NCI-H2171 (cell line): ENCODE measurements around the gene HAUS7.

Experiments used
- DNase-seq: peaks from one replicate; lab custom pipeline; 2025; lab: John Stamatoyannopoulos, UW

HAUS7 gene

GRCh38 chrX:153476666-153477363, 6.4 kb upstream of the HAUS7 start:
- DNase-seq, result peak; percentile 56

DNA sequence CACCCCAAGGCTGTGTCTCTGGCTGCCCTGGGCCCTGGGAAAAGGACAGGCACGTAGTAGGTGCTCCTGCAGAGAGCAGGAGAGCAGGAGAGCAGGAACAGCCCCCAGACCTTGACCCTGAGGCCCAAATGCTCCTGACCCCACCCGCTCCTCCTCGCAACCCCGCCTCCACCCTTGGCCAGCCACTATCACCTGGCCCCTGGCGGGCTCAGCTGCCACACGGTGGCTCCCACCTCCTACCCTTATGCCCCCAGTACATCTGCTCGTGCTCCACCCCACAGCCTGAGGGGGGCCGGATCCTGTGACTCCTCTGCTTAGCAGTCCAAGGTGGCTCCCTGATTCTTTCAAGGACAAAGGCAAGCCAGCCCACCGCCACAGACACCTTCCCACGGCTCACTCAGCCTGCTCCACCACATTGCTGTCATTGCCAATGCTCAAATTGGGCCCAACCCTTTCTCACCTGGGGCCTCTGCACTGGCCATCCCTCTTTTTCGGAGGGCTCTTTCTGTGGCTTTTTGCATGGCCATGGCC, 5.4 kb upstream of the HAUS7 start:
- no peak for DNase-seq

- DNase-seq, result no peak
These were observed 4.9 kb upstream of the HAUS7 start for GRCh38 chrX:153475271-153475670.

GRCh38 chrX:153474718-153475117, 4.3 kb upstream of the HAUS7 start:
- no peak for DNase-seq

- no peak for DNase-seq
These were observed 3.9 kb upstream of the HAUS7 start for GRCh38 chrX:153474266-153474665.

GRCh38 chrX:153473126-153473525, 2.8 kb upstream of the HAUS7 start:
- no peak for DNase-seq

- DNase-seq, result no peak
These were observed 1.4 kb upstream of the HAUS7 start for GRCh38 chrX:153471663-153472280.

DNA sequence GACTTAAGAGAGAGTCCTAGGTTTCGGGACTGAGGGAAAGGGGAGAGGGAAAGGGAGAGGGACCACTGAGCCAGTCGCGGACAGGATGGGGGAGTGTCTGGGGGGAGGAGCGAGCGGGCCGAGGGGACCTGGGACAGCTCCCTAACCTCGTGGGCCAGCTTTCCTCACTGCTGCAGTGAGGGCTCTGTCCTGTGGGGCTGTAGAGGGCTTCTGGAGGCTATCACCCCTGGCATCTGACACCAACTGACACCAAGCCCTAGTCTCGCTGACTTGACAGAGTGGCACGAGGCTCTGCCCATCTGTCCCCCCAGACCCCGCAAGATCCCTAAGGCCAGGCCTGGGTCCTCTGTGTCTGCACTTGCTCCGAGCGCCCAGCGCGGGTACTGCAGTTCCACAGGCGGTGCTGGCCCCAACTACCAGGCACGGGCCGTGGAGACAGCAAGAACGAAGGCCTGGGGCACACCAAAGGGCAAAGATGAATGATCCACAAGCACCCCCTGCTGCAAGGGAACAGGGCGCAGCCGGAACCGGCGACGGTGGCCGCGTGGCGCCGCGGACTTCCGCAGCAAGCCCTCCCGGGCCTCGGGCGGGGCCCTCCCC, 465 bp downstream of the HAUS7 start:
- no peak for DNase-seq

- DNase-seq, result no peak
These were observed 2.3 kb downstream of the HAUS7 start for GRCh38 chrX:153468008-153468580.

- DNase-seq, result no peak
These were observed 4.5 kb downstream of the HAUS7 start for GRCh38 chrX:153465691-153466380.

DNA sequence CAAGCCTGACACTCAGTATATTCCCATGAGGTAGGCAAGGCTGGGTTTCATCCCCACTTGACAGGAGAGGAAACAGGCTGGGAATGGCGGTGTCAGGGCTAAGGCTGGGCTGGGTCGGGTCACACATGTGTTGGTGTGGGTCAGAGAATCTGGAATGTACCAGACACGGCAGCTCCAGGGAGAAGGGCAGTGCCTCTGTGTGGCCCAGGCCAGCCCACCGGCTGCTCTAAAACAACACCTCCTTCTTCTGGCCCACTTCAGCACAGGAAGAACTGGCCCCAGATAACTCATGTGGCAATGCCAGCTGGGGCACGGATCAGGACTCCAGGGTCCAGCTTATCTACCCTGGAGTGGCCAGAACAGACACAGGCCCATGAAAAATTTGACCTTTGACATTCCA, 6.3 kb downstream of the HAUS7 start:
- no peak for DNase-seq

DNA sequence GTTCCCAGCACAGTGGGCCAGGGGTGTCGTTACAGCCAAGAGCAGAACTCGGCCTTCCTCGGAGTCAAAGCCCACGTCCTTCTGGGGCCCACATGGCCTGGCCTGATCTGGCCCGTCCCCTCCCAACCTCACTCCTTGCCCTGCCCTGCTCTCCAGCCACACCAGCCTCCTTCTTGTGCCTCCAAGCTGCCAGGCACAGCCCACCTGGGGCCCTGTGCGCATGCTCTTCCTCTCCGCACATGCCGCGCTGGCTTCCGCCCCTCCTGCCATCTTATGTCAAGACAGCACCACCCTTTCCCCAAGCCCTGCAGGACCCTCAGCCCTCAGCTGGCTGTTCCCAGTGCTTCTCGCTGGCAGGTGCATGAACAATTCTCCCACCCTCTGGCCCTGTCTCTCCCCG, 6.8 kb downstream of the HAUS7 start:
- DNase-seq, result no peak

DNA sequence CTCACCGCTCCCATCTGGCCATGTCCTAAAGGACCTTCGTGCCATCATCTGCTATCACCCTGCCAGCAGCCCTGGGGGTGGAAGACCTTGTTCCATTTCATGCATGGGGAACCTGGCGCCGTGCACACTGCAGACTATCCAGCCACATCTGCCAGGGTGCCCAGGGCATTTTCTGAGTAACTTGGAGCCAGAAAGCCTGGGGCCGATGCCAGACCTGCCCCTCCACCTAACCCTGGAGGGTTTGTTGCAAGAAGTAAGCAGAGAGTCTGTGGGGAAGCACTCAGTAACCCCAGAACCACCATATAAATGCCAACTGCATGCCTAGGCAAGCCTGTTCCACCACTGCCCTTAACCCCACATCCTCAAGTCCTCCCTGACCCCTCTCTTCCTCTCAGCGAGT, 7.3 kb downstream of the HAUS7 start:
- no peak for DNase-seq

DNA sequence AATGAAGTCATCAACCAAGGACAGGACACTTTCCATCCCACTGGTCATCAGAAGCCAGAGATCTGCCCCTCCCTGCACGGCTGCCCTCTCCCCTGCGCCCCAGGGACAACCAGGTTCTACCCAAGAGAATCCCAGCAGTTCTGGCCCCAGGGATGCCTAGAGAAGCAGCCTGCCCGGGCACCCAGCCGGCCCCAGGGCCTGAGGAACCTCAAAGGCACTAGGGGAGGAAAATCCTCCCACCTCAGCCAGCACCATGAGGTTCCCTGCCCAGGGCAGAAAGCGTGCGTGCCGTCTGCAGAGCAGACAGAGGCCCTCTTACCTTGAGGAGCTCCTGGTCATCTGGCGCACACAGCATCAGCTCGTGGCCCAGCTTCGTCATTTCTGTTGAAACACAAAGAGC, 8.1 kb downstream of the HAUS7 start:
- no peak for DNase-seq

- DNase-seq, result peak; percentile 22
These were observed 9.6 kb downstream of the HAUS7 start for GRCh38 chrX:153460826-153461225.

DNA sequence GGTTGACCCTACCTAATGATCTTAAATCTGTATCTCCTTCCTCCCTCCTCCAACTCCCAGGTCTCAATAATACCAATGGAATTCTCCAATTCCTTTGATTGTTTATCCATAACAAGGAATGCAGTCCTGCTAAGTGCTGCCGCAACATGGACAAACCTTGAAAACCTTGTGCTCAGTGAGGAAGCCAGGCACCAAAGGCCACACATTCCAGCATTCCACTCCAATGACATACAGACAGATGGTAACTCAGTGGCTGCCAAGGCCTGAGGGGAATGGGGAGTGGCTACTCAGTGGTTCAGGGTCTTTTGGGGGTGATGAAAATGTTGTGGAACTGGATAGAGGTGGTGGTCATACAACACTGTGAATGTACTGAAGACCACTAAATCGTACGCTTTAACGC, 10.4 kb downstream of the HAUS7 start:
- DNase-seq, result no peak

DNA sequence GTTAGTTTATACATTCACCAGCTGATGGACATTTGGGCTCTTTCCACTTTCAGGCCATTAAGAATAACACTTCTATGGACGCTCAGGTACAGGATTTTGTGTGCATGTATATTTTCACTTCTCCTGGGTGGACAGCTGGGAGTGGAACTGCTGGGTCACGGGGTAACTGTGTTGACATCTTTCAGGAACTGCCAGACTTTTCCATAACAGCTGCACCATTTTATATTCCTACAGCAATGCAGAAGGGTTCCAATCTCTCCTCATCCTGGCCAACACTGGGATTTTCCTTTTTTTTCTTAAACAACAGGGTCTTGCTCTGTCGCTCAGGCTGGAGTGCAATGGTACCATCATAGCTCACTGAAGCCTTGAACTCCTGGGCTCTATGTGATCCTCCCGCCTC, 11.9 kb downstream of the HAUS7 start:
- DNase-seq, result no peak

GRCh38 chrX:153457827-153458466, 12.4 kb downstream of the HAUS7 start:
- DNase-seq, result no peak

GRCh38 chrX:153457136-153457825, 13.1 kb downstream of the HAUS7 start:
- no peak for DNase-seq

DNA sequence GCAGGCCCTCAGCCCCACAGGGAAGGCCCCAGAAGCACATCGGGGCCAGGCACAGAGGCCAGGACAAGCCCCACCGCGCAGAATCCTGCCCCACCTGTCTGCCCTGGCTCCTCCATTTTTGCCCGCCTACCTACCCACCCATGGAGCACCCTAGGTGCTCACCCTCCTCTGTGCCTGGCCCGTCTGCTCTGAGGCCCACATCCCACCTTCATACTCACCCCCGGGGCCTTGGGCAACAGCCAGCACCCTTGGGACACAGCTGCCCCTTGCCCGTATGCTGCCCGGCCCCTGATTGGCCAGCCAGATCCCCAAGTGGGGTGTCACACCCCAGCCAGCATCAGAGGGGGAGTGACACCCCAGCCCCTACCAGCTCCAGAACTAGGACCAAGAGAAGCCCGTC, 13.7 kb downstream of the HAUS7 start:
- no peak for DNase-seq

DNA sequence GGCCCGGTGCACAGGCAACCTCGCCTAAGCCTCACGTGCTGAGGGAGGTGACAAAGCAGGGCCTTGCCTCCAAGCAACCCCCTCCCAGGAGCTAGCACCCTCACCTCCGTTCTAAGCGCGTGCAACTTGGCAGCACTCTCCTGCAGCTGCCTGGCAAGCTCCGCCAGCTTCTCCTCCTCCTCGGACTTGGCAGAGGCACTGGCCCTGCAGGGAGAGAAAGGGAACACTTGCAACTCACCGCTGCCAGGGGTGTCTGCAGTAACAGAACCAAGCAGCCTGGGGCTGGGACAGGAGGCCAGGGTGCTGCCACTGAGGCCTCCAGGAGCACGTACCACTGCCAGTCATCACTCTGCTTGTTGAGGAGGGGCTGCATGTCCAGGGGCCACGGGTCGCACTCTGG, 14.2 kb downstream of the HAUS7 start:
- no peak for DNase-seq
